GM21381 (cell line): ENCODE results near the gene PSMG4.
"Not testable (repeated sequence)": the region's sequence is repeated elsewhere in the genome, so short reads cannot be mapped to it uniquely, and the experiment has no call there.

Experiments used
- ATAC-seq: cut with Tn5 transposase; IDR thresholded peaks from one replicate; pipeline ENCODE4 v1.9.1; 2021; ENCODE audit warnings: mild to moderate bottlenecking, moderate library complexity; ENCODE audit not compliant: unreplicated experiment

PSMG4 gene

DNA sequence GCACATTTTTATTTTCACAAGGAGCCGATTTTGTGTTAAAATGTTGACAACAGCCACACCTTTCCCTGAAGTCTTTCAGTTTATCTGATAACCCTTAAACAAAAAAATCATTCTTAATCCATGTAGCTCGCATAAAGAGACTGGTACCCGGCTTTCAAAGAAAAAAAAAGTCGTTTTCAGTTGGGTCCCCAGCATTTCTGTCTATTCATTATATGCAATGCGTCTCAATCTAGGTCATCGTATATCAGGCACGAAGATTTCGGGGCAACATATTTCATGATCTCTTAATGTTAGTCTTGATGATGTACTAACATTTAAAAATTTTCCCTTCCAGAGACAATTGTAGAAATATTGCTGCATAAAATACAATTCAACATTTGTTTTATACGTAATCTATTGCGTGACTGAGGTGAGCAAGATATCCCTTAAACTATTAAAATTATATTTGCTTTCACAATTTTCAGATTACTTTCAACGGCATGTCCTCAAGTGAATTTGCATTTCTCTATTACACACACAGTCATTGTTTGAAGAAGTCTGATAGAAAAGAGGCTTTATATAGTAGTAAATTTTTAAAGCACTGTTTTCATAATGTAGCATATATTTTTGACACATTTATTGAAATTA is 28.4 kb upstream of the PSMG4 start:
- no peak for ATAC-seq

DNA sequence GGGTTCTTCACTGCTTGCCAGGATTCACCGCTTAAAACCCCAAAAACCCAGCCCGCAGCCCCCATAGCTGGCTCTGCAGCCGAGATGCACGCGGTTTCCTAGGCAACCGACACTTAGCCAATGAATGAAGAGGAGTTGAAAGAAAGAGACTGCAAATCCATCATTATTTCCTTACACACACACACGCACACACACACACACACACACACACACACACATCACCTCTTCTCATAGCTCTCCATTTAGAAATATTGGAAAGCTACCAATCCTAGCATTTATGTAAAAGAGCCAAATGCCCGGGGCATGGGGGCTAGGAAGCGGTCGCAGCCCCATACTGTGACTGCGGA is 27.9 kb upstream of the PSMG4 start:
- no peak for ATAC-seq

DNA sequence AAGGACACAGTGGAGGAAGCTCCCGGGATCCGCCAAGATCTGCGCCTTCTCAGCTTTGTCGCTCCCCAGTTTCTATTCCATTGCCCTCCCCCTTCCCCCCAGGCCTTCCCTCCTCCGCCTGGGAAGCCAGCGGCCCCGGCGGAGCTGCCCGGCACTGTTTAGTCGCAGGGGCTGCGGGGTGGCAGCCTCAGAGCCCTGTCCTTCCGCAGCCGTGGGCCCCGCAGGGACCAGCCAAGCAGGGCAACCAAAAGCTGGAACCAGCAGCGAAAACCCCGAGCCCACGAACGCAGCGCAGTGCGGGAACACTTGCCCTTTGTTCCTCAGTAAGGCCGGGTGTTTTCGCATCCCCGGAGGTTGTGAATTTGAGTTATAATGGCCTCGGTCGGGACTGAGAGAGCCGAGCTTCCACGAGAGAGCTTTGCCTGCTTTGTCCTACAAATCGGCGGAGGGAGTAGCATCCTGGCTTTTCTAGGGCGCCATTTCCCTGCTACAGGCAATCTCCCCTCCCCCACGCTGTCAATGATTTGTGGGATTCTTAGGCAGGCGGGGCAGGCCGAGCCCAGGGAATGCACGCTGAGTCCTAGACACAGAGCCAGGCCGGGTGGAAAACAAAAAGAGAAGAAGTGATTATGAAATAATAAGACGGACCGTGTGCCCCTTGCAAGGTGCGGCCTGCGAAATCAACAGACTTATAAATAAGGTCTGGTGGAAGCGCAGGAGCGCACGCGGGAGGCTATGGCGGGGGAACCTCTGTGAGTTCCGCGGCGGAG is 27.3 kb upstream of the PSMG4 start:
- ATAC-seq = no peak

DNA sequence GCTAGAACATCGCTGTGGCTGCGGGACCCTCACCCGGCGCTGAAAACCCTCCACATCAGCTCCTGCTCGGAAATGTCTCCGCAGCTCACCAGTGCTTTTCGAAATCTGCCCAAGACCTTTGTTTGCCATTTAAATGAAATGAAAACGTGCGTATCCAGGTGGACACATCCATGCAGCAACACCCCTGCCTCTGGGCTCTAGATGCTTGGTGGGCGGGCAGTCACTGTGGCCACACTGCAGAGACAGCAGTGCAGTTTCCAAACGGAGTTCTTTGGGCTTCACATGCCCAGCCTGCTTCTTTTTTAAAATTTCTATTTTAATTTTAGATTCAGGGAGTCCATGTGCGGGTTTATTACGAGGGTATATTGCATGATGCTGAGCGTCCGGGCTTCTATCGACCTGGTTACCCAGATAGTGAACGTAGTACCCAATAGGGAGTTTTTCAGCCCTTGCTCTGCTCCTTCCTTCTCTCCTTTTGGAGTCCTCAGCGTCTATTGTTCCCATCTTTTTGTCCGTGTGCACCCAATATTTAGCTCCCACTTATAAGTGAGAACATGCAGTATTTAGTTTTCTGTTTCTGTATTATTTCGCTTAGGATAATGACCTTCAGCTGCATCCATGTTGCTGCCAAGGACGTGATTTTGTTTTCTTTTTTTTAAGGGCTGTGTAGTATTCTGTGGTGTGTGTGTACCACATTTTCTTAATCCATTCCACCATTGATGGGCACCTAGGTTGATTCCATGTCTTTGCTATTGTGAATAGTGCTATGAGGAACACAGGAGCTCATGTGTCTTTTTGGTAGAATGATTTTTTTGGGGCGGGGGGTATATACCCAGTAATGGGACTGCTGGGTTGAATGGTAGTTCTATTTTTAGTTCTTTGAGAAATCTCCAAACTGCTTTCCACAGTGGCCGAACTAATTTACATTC is 26.5 kb upstream of the PSMG4 start:
- no peak for ATAC-seq

DNA sequence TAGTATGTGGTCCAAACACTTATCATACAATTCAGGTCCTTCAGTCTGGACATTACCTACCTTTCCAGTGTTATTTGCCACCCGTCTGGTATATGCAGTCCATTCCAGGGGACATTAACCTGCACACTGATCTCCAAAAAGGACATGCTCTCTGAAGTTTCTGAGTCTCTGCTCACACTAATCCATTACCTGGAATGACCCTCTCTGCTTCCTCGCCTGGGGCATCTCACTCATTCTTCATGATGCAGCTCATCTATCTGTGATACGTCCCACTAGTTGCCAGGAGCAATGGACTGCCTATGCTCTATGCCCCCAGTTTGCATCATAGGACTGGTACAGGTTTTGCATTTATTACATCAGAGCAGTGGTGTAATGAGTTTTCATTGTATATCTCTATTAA is 25.4 kb upstream of the PSMG4 start:
- no peak for ATAC-seq

DNA sequence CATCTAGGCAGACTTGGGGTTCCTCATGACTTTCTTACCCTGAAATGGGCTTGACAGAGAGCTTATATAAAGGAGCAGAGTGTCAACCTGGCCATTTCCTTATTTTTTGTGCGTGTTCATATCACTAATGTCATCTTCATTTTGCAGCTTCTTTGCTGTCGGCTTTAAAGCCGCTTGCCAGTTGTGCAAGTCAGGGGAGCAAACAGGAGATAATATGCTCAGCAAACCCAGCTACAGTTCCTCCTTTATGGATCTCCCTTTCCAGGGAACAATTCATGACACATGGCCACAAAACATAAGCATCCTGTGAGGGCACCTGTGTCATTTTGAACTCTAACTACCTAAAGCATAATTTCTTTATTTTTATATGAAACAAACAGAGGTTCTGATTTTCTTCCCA is 24.8 kb upstream of the PSMG4 start:
- no peak for ATAC-seq

DNA sequence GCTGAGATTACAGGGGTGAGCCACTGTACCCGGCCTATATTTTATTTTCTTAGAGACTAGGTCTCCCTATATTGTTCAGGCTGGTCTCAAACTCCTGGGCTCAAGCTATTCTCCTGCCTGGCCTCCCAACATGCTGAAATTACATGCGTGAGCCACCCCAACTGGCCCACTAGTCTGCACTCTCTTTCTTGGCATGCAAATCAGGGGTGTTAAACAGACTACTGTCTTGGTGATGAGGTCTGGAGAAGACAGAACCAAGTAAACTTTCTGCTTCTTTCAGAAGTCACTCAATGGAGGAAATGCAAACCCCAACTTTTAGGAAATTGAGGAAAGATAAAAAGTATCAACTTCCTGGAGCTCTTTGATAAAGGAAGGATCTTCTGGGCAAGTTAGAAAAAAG is 23.3 kb upstream of the PSMG4 start:
- no peak for ATAC-seq

DNA sequence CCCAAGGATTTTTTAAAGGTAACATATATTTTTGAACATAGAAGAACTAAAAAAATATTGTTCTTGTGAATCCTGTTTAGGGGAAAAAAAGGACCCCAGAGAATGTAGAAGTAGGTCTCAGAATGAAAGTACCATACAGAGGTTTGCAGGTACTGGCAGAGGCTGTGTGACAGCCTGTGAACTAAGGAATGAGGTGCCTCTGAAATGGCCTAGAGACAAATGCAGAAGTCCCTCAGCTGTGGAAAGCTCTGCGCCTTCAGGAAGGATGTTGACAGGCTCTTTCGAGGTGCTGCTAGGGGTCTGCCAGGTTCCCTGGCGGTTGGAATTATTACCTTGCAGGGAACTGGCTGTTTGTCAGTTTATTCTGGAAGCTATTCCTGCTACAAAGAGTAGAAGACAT is 22.7 kb upstream of the PSMG4 start:
- ATAC-seq = no peak

DNA sequence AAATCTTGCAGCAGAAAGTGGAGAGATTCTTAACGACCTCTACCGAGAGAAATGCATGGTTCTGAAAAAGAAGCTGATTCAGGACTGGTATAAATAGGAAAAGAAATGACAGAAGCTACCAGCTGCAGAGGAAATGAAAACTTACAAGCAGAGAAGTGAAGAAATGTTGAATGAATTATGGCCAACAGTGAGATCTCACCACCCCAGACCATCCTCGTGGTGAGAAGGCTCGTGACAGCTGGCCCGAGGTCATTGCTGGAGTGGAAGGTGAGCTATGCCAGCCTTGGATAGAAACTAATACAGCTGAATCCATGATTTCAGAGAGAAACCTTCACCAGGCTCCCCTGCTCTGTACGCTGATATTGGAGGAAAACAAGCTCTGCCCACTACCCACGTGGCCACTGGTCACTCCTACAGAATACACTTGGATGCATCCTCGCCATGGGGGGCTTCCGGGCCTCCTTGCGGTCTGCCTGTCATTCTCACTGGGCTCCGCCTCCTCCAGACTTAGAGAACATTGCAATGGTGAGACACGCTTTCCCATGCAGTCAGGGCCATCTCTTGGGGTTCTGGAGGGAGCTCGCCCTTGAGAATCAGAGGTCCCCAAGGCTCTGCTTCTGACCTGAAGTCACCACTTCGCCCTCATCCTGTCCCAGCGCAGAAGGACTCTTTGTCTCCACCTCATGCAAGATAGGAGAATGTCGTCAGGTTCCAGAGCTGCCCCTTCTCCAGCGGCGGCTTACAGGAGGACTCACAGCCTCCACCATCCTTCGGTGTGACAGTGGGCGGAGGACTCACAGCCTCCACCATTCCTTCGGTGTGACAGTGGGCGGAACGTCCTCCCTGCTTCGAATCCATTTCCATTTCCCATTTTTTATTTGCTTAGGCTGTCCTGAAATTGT is 20.7 kb upstream of the PSMG4 start:
- no peak for ATAC-seq

DNA sequence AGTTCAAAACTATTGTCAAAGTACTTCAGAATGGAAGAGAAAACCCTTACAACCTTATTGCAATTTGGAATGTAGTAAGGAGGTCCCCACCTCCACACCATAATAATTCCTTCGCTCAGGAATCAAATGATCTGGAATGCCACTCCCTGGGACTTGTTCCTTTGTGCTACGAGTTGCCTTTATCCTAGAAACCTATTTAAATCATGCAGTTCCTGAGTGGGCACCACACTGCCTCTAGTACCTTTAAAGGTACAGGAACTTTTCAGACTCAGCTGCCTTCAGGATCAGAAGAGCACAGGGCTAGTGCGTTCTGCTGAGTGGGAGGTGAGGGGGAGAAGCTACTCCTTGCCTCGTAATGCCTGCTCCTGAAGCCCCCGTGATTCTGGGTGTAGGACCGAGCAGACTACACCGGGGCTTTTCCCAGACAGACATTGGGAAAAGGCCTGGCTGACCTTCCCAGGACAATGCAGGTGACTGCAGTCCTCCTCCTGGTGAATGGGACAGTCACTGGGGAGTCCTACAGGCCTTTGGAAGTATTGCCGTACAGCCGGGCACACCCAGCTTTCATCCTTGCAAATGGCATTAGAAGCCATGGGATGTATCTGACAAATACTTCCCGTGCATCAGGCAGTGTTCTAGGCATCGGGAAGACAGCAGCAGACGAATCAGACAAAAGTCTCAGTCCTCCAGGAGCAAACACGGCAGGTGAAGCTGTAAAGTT is 19.5 kb upstream of the PSMG4 start:
- ATAC-seq = no peak

DNA sequence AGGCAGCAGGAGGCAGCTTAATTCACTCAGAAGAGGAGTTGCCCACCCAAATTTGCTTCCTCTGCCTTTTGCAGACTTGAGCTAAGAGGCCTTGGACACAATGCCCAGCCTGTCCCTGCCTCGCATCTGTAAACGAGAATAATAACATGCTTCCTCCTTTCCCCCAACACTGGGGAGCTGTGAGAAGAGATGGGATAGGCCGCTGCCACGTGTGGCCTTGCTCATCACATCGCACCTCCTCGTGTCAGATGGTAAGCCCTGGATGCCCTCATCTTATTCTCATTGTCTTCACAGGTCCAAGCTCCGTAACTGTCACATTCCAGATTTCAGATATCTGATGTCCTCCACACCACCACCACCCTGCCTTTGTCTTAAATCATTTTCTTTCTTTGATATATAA is 18.2 kb upstream of the PSMG4 start:
- no peak for ATAC-seq

DNA sequence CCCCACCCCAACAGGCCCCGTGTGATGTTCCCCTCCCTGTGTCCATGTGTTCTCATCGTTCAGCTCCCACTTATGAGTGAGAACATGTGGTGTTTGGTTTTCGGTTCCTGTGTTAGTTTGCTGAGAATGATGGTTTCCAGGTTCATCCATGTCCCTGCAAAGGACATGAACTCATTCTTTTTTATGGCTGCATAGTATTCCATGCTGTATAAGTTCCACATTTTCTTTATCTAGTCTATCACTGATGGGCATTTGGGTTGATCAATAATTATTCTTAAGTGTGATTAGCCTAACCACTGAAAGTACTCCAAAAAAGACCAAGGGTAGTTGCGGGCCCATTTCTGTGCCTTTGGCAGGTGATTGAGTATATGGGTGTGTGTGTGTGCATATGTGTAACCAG is 17.0 kb upstream of the PSMG4 start:
- ATAC-seq = not testable (repeated sequence)

DNA sequence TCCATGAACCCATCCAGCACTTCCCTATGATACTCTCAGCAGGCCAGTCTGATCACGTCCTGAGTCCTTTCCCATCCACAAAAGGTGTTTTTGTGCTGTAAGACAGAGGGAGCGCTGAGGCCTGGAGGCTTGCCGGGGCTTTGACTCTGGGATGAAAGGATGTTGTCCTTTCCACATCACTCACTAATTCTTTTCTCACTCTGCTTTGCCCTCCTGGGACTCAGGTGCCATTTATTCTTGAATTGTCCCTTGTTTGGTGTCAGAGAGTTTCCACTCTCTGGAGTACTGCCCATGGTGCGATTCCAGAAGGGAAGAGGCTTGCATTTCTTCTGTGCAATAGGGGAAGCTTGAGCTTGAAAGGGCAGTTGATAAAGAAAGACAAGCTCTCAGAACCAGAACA is 16.0 kb upstream of the PSMG4 start:
- no peak for ATAC-seq

DNA sequence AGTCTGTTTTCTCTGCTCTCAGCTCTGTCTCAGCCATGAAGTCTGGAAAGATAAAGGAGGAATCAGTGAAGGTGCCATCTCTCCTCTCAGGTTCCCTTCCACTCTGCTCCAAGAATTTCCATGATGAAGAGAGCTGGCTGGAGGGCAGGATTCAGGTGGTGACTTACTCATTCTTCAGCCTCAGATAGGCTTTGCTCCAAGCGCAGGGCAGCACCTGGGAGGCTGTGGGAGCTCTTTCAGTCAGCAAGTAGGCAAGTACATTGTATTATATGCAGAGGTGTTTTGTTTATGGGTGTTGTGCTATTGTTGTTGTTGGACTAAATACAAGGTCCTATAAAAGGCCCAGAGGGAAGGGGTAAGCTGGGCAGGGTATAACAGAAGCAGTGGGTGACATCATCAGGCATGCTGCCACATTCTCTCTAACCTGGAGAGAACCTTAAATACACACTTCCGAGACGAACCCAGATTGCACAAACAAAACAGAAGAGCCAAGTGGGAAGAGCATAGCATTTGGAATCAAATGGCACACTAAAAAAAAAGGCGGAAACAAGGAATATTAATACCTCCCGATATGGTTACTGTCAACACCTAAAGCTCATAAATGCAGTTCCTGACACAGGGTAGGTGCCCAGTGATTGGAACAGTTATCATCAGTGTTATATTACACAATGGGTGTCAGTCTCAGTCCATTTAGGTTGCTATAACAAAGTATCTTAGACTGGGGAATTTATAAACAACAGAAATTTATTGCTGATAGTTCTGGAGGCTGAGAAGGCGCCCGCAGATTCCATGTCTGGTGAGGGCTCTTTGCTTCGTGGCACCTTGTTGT is 14.5 kb upstream of the PSMG4 start:
- no peak for ATAC-seq

DNA sequence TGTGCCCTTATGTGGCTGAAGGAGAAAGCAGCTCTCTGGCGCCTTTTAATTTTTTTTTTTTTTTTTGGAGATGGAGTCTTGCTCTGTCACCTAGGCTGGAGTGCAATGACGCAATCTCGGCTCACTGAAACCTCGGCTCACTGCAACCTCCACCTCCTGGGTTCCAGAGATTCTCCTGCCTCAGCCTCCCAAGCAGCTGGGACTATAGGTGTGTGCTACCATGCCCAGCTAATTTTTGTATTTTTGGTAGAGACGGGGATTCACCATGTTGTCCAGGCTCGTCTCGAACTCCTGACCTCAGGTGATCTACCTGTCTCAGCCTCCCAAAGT is 13.9 kb upstream of the PSMG4 start:
- ATAC-seq = not testable (repeated sequence)

DNA sequence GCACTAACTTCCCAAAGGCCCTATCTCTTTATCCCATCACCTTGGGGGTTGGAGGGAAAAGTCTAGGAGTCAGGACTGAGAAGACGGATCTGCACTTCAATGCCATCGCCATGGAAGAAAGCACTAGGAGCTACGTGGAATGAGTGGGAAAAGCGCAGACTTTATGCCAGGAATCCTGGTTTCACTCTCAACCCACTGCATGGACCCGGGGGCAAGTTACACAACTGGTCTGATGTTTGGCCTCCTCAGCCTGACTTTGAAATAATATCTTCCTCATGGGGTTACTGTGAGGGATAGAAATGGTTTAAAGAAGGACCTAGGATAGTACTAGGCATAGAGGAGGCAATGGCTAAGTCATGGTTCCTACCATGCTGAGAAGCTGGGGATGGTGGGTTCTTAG is 13.5 kb upstream of the PSMG4 start:
- ATAC-seq = no peak

DNA sequence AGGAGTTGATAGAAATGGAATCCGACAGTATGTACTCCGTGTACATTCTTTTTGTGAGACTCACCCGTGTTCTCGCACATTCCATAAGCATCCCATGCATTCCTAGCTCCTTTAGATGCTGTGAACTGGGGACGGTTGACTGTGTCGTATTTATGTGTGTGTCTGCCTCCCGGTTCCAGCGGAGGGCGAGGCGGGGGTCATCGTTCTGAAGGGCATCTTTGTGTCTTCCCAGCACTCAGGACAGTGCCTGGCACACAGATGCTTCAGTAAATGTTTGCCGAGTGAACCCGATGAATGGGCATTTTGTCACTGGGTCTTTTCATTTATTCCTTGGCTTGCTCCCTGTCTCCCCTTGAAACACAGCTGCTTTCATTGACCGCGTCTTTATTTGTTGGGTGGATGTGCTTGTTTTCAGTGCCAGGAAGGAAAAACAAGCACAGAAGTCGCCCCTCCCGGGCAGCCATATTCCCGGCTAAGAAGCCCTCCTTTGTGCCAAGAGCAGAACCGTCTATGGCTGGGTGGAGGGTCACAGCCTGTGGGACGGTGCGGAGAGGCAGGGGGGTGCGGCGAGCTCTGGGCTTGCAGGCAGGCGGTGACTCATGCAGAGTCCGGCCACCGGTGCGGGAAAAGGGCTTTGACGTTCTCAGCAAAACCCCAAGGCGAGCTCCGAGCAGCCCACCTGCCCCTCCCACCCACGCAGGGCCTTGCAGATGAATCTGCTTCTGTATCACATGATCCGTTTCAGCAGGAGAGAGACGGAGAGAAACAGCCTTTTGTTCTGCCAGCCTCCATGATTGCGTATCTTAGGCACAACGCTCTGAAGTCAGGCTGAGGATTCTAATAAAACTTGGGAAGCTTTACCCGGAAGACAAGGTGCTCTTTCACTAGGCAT is 11.2 kb upstream of the PSMG4 start:
- no peak for ATAC-seq

DNA sequence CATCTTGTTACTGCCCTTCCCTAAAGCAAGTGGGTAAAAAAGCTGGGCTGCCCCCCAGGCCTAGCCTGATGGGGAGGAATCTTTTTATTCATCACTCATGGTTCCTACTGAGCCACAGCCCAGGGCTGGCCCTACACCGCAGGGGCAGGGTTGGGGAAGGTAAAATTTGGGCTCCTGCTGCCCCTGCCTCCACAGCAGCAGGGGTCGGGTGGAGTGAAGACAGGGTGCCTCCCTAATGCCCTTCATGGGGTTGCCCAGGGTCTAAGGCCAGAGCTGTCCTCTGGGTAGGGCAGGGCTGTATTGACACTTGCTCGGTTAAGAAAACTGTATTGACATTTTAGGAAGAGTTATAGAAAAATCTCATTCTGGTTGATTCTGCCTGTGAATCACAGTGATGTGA is 8.9 kb upstream of the PSMG4 start:
- ATAC-seq = no peak
